Smooth muscle cell (in vitro differentiated cells): Measurements from ENCODE around the gene PEX6. TPM values are rescaled to one million over a fixed set of nuclear protein-coding genes. Genes with fewer than 3 reads are reported as not detected.
A peak's percentile ranks its signal among the peaks of the same experiment; 100 is the strongest.

ENCODE experiments used
- DNase-seq: peaks from one replicate; lab custom pipeline; 2025; ENCODE audit not compliant: unreplicated experiment; lab: John Stamatoyannopoulos, UW
- H2AFZ ChIP-seq: fragments of 200-600 bp; sonication (generic); 2 replicates; pipeline ENCODE4 v1.6.0; 2016; ENCODE audit warnings: antibody characterized with exemption, low read depth, mild to moderate bottlenecking
- H3F3A ChIP-seq: fragments of 200-600 bp; sonication (generic); 2 replicates; pipeline ENCODE4 v1.6.0; 2017; ENCODE audit warnings: antibody characterized with exemption, low read depth
- H3K27ac ChIP-seq: fragments of 200-600 bp; sonication (generic); 2 replicates; pipeline ENCODE4 v1.5.1; 2016; ENCODE audit warnings: low read depth, mild to moderate bottlenecking
- H3K27me3 ChIP-seq: fragments of 200-600 bp; sonication (generic); 2 replicates; pipeline ENCODE4 v1.6.1; 2016; ENCODE audit warnings: low read depth, mild to moderate bottlenecking
- H3K36me3 ChIP-seq: fragments of 200-600 bp; sonication (generic); 2 replicates; pipeline ENCODE4 v1.5.1; 2016; ENCODE audit warnings: low read depth
- H3K4me1 ChIP-seq: fragments of 200-600 bp; sonication (generic); 2 replicates; pipeline ENCODE4 v1.5.1; 2016; ENCODE audit warnings: low read depth
- H3K4me2 ChIP-seq: fragments of 200-600 bp; sonication (generic); 2 replicates; pipeline ENCODE4 v1.6.0; 2016; ENCODE audit warnings: mild to moderate bottlenecking
- H3K4me3 ChIP-seq: fragments of 200-600 bp; sonication (generic); 2 replicates; pipeline ENCODE4 v1.5.1; 2016; ENCODE audit warnings: mild to moderate bottlenecking
- H3K79me2 ChIP-seq: fragments of 200-600 bp; sonication (generic); 2 replicates; pipeline ENCODE4 v1.6.0; 2016; ENCODE audit warnings: low read depth, mild to moderate bottlenecking
- H3K9ac ChIP-seq: fragments of 200-600 bp; sonication (generic); 2 replicates; pipeline ENCODE4 v1.6.0; 2016; ENCODE audit warnings: low read depth
- H3K9me3 ChIP-seq: fragments of 200-600 bp; sonication (generic); replicated peaks from 2 replicates; pipeline ENCODE4 v1.5.1; 2016; ENCODE audit warnings: low read depth
- H4K20me1 ChIP-seq: fragments of 200-600 bp; sonication (generic); 2 replicates; pipeline ENCODE4 v1.6.0; 2016; ENCODE audit warnings: low read depth
- WGBS: methylation state at CpG from one replicate; pipeline ENCODE4 v1.1.7; 2016; ENCODE audit warnings: low lambda C conversion rate; 5-methylcytosine and 5-hydroxymethylcytosine counted together
- polyA plus RNA-seq: library from polyadenylated mRNA; unstranded; fragments of >200 nt; fragmentation: Nextera tagmentation; extraction: Ambion mirVana; gene quantifications from 2 replicates; pipeline ENCODE4 v1.2.1, GENCODE V29; 2016
- total RNA-seq: library from RNA; depleted of rRNA; stranded (reverse); fragments of >200 nt; gene quantifications from 2 replicates; pipeline ENCODE4 v1.2.3, GENCODE V29; 2014
- TF ChIP-seq, protein P1 (sequence below): fragments of 200-600 bp; sonication (generic); IDR thresholded peaks from 2 replicates; pipeline ENCODE4 v1.5.1; 2017; ENCODE audit warnings: borderline replicate concordance, mild to moderate bottlenecking, antibody characterized with exemption; ENCODE audit not compliant: insufficient read depth, poor library complexity, severe bottlenecking

Gene PEX6
- total and polyA plus RNA-seq, 2 experiments from 2014 or later, result 9.7 to 24.6 TPM

GRCh38 chr6:43021270-43022047 lies 42.5 kb upstream of the PEX6 start, which contains the start of gene RRP36:
TSS of gene RRP36 (plus strand) at chr6:43021623. CDS start at chr6:43021655, 32 bp downstream.
- Histone ChIP-seq H3K9ac (peak within 1 kb of the TSS; percentile 86), H3K79me2 (peaks cover 43% of the 10 kb centered on the region), H3K4me1 (peaks cover 16% of the 10 kb centered on the region), H3K4me3 (peak within 1 kb of the TSS; percentile 100), H3K27ac (peak within 1 kb of the TSS; percentile 86), H2AFZ (peak within 1 kb of the TSS; percentile 85), H3F3A (peaks cover 32% of the 10 kb centered on the region), H3K9me3 (no peaks in the 10 kb centered on the region), H4K20me1 (peaks cover 43% of the 10 kb centered on the region), H3K4me2 (peak within 1 kb of the TSS; percentile 100), H3K27me3 (no peaks in the 10 kb centered on the region), H3K36me3 (no peaks in the 10 kb centered on the region)
- WGBS, result 3% methylated on average over 37 of the region's 56 CpGs
- TF ChIP-seq, protein P1, sequence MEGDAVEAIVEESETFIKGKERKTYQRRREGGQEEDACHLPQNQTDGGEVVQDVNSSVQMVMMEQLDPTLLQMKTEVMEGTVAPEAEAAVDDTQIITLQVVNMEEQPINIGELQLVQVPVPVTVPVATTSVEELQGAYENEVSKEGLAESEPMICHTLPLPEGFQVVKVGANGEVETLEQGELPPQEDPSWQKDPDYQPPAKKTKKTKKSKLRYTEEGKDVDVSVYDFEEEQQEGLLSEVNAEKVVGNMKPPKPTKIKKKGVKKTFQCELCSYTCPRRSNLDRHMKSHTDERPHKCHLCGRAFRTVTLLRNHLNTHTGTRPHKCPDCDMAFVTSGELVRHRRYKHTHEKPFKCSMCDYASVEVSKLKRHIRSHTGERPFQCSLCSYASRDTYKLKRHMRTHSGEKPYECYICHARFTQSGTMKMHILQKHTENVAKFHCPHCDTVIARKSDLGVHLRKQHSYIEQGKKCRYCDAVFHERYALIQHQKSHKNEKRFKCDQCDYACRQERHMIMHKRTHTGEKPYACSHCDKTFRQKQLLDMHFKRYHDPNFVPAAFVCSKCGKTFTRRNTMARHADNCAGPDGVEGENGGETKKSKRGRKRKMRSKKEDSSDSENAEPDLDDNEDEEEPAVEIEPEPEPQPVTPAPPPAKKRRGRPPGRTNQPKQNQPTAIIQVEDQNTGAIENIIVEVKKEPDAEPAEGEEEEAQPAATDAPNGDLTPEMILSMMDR, result no peak
- peak; percentile 35 for DNase-seq

DNA sequence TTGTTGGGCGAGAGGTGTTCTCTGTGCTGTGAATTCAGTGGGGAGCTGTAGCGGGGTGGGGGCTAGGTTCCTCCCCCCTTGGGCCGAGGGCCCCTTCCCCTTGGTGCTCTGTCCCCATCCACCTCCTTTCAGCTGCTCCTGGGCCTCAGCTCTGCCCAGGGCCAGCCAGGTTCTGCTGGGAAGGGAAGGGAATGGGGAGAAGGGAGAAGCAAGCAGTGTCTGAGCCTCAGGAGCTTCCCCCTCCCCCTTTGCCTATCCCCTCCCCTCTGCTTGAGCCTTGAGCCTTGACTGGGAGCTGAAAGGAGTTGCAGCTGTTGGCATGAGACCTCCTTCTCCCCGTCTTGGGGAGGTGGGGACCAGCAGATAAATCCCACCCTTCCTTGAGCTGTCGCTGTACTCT lies 41.9 kb upstream of the PEX6 start:
- peak overlapping the region; percentile 86 for H3K27ac ChIP-seq
- no peaks in the 10 kb centered on the region for H3K9me3 ChIP-seq
- peaks cover 16% of the 10 kb centered on the region for H3K4me1 ChIP-seq
- no peaks in the 10 kb centered on the region for H3K36me3 ChIP-seq
- H3K9ac ChIP-seq, result peak overlapping the region; percentile 70
- peak overlapping the region; percentile 85 for H2AFZ ChIP-seq
- peak overlapping the region; percentile 100 for H3K4me2 ChIP-seq
- WGBS, result 62% methylated on average over 5 of the region's 5 CpGs
- H3K4me3 ChIP-seq, result peak overlapping the region; percentile 100
- H4K20me1 ChIP-seq, result peaks cover 44% of the 10 kb centered on the region
- TF ChIP-seq, protein P1, result no peak
- no peak for DNase-seq
- H3K27me3 ChIP-seq, result no peaks in the 10 kb centered on the region
- H3K79me2 ChIP-seq, result peaks cover 49% of the 10 kb centered on the region
- peaks cover 32% of the 10 kb centered on the region for H3F3A ChIP-seq

DNA sequence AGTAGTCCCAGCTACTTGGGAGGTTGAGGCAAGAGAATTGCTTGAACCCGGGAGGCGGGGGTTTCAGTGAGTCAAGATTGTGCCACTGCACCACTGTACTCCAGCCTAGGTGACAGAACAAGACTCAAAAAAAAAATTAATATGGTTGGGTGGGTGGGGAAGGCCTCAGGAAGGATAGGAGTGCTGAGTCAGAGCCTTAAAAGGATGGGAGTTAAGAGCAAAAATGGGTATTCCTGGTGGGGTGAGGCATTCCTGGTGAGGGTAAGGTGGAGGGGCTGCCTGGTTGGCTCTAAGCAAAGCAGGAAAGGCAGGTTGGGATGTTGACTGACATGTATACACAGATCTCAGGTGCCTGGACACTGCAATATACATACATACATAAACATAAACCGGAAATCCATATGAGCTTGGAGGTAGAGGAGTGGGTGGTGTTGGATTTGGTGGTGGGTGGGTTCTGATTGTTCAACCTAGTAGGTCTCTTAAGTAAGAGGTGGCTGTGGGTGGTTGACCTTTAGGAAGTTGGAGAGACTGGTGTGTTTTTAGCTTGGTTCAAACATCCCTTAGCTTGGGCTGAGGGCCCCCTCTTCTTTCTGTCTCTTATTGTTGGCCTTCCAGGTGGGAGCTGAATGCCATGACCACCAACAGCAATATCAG lies 41.2 kb upstream of the PEX6 start:
- H3K36me3 ChIP-seq, result no peaks in the 10 kb centered on the region
- H3K4me3 ChIP-seq, result no peak overlapping the region
- H3K9ac ChIP-seq, result no peak overlapping the region
- WGBS, result 97% methylated on average over 3 of the region's 3 CpGs
- peaks cover 32% of the 10 kb centered on the region for H3F3A ChIP-seq
- TF ChIP-seq, protein P1, result no peak
- H3K4me1 ChIP-seq, result peaks cover 16% of the 10 kb centered on the region
- H3K27me3 ChIP-seq, result no peaks in the 10 kb centered on the region
- no peak for DNase-seq
- H3K79me2 ChIP-seq, result peaks cover 56% of the 10 kb centered on the region
- no peak overlapping the region for H2AFZ ChIP-seq
- H3K27ac ChIP-seq, result peak overlapping the region; percentile 86
- peaks cover 43% of the 10 kb centered on the region for H4K20me1 ChIP-seq
- peak overlapping the region; percentile 100 for H3K4me2 ChIP-seq
- no peaks in the 10 kb centered on the region for H3K9me3 ChIP-seq
